ENCODE measurements around the gene SOX4. TPM values are rescaled to one million over a fixed set of nuclear protein-coding genes. Genes with fewer than 3 reads are reported as not detected.

The SOX4 gene
- total RNA-seq, 1 donor from 2014 or later = 92.7 TPM

DNA sequence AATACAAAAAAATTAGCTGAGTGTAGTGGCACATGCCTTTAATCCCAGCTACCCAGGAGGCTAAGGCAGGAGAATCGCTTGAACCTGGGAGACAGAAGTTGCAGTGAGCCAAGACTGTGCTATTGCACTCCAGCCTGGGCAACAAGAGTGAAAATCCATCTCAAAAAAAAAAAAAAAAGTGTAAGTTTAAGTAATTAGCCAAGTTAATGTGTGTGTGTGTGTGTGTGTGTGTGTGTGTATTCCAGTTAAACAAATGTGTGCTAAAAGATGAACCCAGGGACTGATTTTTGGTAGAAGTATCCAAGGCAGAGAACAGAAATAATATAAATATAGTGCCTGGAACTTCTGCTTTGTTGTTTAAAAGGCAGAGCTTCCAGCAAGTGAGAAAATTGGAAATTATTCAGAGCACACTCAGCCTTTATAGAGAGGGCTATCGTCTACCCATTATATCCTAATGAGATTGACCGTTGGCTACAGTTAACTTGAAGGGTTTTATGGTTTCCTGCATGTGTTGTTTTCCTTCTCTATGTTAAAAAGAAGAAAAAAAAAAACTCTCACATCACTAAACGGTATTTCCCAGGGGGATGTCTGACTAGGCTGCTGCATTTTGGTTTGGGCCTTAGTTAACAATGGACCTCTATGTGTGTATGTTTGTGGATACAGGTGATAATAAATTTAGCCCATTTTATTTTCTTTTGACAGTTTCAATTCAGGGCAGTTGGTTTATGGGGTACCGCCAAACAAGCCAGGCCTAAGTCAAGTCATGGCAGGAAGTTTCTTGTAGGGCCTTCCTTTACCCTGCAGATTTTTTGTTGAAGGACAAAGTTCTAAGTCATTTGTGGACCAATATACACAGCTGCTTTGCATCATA is 9.8 kb downstream of the SOX4 start:
- H3K4me1 Mint-ChIP-seq = peaks cover 45% of the 10 kb centered on the region
- peak overlapping the region; percentile 39 for H3K4me3 Mint-ChIP-seq
- H3K27me3 Mint-ChIP-seq (ENCODE audit: low read depth) = no peaks in the 10 kb centered on the region
- DNase-seq (ENCODE audit: low read depth, low spot score) = no peak
- H3K36me3 Mint-ChIP-seq (ENCODE audit: low read depth) = peaks cover 30% of the 10 kb centered on the region
- TF ChIP-seq, protein P1, sequence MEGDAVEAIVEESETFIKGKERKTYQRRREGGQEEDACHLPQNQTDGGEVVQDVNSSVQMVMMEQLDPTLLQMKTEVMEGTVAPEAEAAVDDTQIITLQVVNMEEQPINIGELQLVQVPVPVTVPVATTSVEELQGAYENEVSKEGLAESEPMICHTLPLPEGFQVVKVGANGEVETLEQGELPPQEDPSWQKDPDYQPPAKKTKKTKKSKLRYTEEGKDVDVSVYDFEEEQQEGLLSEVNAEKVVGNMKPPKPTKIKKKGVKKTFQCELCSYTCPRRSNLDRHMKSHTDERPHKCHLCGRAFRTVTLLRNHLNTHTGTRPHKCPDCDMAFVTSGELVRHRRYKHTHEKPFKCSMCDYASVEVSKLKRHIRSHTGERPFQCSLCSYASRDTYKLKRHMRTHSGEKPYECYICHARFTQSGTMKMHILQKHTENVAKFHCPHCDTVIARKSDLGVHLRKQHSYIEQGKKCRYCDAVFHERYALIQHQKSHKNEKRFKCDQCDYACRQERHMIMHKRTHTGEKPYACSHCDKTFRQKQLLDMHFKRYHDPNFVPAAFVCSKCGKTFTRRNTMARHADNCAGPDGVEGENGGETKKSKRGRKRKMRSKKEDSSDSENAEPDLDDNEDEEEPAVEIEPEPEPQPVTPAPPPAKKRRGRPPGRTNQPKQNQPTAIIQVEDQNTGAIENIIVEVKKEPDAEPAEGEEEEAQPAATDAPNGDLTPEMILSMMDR (conservative IDR thresholded peaks at IDR 0.05) = no peak
- H3K9me3 Mint-ChIP-seq = peaks cover 8% of the 10 kb centered on the region
- no peak overlapping the region for H3K27ac Mint-ChIP-seq (ENCODE audit: unreplicated experiment)

DNA sequence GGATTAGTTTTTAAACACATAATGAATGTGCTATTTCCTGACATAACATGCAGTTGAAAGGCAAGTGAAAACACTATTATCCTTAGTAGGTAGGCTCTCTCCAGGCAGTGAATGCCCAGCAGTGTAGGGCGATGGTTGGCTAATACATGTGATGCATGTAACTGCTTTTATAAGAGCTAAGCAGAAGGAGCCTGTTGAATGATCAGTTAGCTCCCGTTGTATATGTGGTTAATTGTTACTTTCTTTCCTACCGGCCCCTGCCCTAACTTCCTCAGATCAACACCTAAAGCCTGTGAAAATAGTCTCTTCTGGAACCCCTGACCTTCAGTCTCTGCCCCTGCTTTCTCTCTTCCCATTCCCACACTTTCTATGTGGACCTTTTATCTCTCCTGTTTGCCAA is 10.5 kb downstream of the SOX4 start:
- Mint-ChIP-seq H3K4me3 (peak overlapping the region; percentile 4), H3K4me1 (peaks cover 38% of the 10 kb centered on the region), H3K36me3 (ENCODE audit: low read depth) (peaks cover 22% of the 10 kb centered on the region), H3K27me3 (ENCODE audit: low read depth) (no peaks in the 10 kb centered on the region), H3K27ac (ENCODE audit: unreplicated experiment) (peak overlapping the region; percentile 16), H3K9me3 (peaks cover 8% of the 10 kb centered on the region)
- TF ChIP-seq, protein P1 (conservative IDR thresholded peaks at IDR 0.05) = no peak
- DNase-seq (ENCODE audit: low read depth, low spot score) = no peak

DNA sequence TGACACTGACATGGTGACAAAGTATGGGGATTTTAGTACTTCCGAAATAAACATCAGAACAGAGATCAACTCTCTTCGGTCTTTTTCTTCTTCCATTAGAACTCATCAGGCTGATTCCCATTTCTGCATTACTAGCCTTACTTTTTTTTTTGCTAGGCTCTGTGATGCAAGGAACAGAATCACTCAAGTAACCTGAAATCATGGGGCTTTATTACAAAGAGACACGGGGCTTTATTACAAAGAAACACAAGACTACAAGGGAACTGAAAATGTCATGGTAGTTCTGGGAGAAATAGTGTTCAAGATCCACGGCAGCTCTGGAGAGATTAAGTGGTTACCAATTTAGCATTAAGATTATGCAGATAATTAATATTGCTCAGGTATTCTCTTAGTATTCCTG is 11.6 kb downstream of the SOX4 start:
- Mint-ChIP-seq H3K4me1 (peaks cover 30% of the 10 kb centered on the region), H3K27ac (ENCODE audit: unreplicated experiment) (no peak overlapping the region), H3K9me3 (peaks cover 8% of the 10 kb centered on the region), H3K4me3 (no peak overlapping the region), H3K27me3 (ENCODE audit: low read depth) (no peaks in the 10 kb centered on the region), H3K36me3 (ENCODE audit: low read depth) (peaks cover 20% of the 10 kb centered on the region)
- TF ChIP-seq, protein P1 (conservative IDR thresholded peaks at IDR 0.05) = no peak
- no peak for DNase-seq (ENCODE audit: low read depth, low spot score)

DNA sequence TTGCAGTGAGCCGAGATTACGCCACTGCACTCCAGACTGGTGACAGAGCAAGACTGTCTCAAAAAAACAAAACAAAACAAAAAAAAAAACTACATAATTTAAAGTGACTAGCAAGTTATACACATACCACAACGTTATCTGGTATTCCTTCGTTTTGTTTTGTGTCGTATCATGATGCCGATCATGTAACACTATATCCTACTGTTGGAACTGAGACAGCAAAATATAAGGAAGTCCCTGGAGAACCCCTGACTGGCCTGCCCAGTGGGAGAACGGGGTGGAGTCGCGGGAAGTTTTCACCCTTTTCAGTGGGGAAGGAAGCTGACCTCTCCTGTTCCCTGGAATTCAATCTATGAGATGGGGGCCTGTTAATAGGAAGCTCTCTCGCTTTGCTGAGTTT is 15.1 kb downstream of the SOX4 start:
- Mint-ChIP-seq H3K36me3 (ENCODE audit: low read depth) (peaks cover 7% of the 10 kb centered on the region), H3K4me3 (no peak overlapping the region), H3K9me3 (peaks cover 3% of the 10 kb centered on the region), H3K27me3 (ENCODE audit: low read depth) (no peaks in the 10 kb centered on the region), H3K4me1 (peaks cover 16% of the 10 kb centered on the region), H3K27ac (ENCODE audit: unreplicated experiment) (peak overlapping the region; percentile 47)
- no peak for DNase-seq (ENCODE audit: low read depth, low spot score)
- TF ChIP-seq, protein P1 (conservative IDR thresholded peaks at IDR 0.05) = no peak

DNA sequence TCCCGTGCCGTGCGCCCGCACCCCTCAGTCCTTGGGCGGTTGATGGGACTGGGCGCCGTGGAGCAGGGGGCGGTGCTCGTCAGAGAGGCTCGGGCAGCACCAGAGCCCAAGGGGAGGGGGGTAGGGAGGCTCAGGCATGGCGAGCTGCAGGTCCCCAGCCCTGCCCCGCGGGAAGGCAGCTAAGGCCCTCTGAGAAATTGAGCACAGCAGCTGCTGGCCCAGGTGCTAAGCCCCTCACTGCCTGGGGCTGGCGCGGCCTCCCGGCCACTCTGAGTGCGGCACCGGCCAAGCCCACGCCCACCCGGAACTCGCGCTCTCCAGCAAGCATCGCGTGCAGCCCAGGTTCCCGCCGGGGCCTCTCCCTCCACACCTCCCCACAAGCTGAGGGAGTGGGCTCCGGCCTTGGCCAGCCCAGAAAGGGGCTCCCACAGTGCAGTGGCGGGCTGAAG is 16.4 kb downstream of the SOX4 start:
- no peaks in the 10 kb centered on the region for H3K27me3 Mint-ChIP-seq (ENCODE audit: low read depth)
- no peak overlapping the region for H3K4me3 Mint-ChIP-seq
- H3K36me3 Mint-ChIP-seq (ENCODE audit: low read depth) = peaks cover 7% of the 10 kb centered on the region
- TF ChIP-seq, protein P1 (conservative IDR thresholded peaks at IDR 0.05) = no peak
- H3K9me3 Mint-ChIP-seq = peaks cover 3% of the 10 kb centered on the region
- H3K4me1 Mint-ChIP-seq = peaks cover 15% of the 10 kb centered on the region
- no peak overlapping the region for H3K27ac Mint-ChIP-seq (ENCODE audit: unreplicated experiment)
- DNase-seq (ENCODE audit: low read depth, low spot score) = no peak
